ENCODE measurements around the gene HDAC4.
"Not testable (repeated sequence)": the region's sequence is repeated elsewhere in the genome, so short reads cannot be mapped to it uniquely, and the experiment has no call there.

HDAC4 gene

DNA sequence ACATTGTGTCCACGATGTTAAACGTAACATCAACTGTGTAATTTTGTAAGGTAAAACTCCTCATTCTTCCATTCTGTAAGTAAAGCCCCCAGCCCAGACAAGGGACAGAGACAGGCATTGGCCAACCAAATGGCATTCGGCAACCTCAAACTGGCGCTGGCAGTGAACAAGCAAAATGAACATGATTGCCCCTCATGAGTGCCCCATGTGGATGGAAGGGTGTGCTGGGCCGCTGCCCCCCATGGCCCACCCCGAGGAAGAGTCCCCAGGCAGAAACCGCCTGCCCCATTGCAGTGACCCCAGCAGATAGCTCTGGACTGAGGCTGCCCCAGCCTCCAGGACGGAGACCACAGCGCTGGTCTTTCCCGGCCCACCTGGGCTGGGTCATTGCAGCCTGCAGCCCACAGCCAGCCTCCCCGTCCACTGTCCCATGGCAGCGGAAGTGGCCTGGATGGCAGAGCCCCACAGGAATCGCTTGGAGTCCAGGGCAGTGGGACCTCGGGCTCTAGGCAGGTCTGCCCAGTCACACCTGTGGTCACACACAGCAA, 220.2 kb downstream of the HDAC4 start:
- H3K4me1 ChIP-seq (ENCODE audit: insufficient read depth, low read length), result no peaks in the 10 kb centered on the region
- H3K4me3 ChIP-seq (ENCODE audit: low read length), result no peak overlapping the region
- H3K9ac ChIP-seq (ENCODE audit: low read depth, low read length), result no peak overlapping the region
- H3K27me3 ChIP-seq (ENCODE audit: insufficient read depth, low read length), result no peaks in the 10 kb centered on the region
- H3K27ac ChIP-seq (ENCODE audit: low read length), result no peak overlapping the region
- H3K36me3 ChIP-seq (ENCODE audit: insufficient read depth, low read depth, low read length), result peaks cover 22% of the 10 kb centered on the region
- no peaks in the 10 kb centered on the region; the same call in 1 of the 2 replicates for H3K9me3 ChIP-seq (ENCODE audit: insufficient read depth, low read depth, low read length)

DNA sequence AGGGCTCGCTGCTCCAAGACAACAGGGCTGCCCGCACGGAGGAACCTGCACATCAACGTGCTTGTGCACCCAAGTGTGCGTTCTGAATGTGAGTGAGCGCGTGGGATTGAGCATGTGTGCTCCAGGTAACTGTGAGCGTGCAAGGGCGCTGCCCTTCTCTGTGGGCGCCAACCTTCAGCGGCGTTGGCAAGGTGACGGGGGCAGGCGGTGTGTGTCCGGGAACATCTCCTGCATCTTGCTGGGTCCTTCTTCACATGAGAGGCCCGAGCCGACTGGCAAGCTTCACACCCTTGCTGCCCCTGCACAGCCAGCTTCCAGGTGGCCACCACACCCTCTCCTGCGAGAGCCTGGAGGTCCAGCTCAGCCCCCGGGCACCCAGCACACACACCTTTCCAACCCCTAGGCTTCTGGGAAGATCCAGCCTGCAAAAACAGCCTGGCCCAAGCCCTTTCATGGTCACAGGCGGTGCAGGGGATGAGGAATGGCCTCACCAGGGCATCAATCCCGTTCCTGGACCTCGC, 220.9 kb downstream of the HDAC4 start:
- Histone ChIP-seq H3K9me3 (ENCODE audit: insufficient read depth, low read depth, low read length) (peaks cover 4% of the 10 kb centered on the region), H3K4me1 (ENCODE audit: insufficient read depth, low read length) (no peaks in the 10 kb centered on the region), H3K9ac (ENCODE audit: low read depth, low read length) (no peak overlapping the region), H3K27me3 (ENCODE audit: insufficient read depth, low read length) (no peaks in the 10 kb centered on the region), H3K36me3 (ENCODE audit: insufficient read depth, low read depth, low read length) (peaks cover 29% of the 10 kb centered on the region), H3K4me3 (ENCODE audit: low read length) (no peak overlapping the region), H3K27ac (ENCODE audit: low read length) (no peak overlapping the region)

DNA sequence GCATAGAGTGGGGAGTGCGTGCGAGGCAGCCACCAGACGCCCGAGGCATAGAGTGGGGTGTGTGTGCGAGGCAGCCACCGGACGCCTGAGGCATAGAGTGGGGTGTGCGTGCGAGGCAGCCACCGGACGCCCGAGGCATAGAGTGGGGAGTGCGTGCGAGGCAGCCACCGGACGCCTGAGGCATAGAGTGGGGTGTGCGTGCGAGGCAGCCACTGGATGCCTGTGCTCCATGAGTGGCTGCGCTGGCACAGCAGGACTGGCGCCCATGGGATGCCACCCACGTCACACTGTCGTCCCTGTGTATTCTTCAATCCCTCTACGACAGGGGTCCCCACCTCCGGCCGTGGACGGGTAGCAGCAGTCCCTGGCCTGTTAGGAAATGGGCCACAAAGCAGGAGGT, 221.9 kb downstream of the HDAC4 start:
- Histone ChIP-seq H3K27me3 (ENCODE audit: insufficient read depth, low read length) (no peaks in the 10 kb centered on the region), H3K4me1 (ENCODE audit: insufficient read depth, low read length) (no peaks in the 10 kb centered on the region), H3K4me3 (ENCODE audit: low read length) (no peak overlapping the region), H3K27ac (ENCODE audit: low read length) (no peak overlapping the region), H3K9me3 (ENCODE audit: insufficient read depth, low read depth, low read length) (peaks cover 12% of the 10 kb centered on the region), H3K36me3 (ENCODE audit: insufficient read depth, low read depth, low read length) (peaks cover 37% of the 10 kb centered on the region), H3K9ac (ENCODE audit: low read depth, low read length) (no peak overlapping the region)

DNA sequence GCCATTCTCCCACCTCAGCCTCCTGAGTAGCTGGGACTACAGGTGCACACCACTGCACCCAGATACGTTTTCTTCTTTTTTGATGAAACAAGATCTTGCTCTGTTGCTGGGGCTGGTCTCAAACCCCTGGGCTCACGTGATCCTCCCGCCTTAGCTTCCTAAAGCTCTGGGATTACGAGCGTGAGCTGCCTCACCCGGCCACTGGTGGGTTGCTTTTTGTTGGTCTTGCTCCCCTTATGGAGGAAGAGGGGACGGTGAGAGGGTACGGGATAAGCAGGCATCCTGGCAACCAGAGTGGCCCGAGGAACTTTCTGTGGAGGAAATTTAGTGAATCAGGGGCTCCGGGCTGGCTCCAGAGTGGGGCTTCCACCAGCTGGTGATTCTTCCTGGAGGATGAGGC, 222.3 kb downstream of the HDAC4 start:
- H3K27ac ChIP-seq (ENCODE audit: low read length), result no peak overlapping the region
- no peak overlapping the region for H3K4me3 ChIP-seq (ENCODE audit: low read length)
- H3K27me3 ChIP-seq (ENCODE audit: insufficient read depth, low read length), result no peaks in the 10 kb centered on the region
- H3K9me3 ChIP-seq (ENCODE audit: insufficient read depth, low read depth, low read length), result peaks cover 12% of the 10 kb centered on the region
- H3K9ac ChIP-seq (ENCODE audit: low read depth, low read length), result no peak overlapping the region
- H3K36me3 ChIP-seq (ENCODE audit: insufficient read depth, low read depth, low read length), result peaks cover 37% of the 10 kb centered on the region
- H3K4me1 ChIP-seq (ENCODE audit: insufficient read depth, low read length), result no peaks in the 10 kb centered on the region

DNA sequence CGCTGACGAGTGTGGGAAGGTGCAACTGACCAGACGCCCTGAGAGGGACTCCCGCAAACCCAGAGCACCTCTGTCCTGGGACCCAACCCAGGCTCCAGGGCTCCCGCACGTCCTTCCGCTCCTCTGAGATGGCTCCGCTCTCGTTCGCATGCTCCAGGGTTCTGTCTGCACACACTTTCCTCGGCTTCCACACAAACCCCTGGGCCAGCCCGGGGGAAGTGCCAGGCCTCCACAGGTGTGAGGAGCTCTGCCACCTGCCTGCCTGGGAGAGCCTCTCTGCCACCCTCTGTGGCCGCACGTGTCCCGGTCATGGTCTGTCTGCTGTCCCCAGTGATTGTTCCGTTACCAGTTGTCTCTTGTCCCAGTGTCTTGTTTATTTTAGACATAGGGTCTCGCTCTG, 222.9 kb downstream of the HDAC4 start:
- Histone ChIP-seq H3K9me3 (ENCODE audit: insufficient read depth, low read depth, low read length) (peaks cover 17% of the 10 kb centered on the region), H3K9ac (ENCODE audit: low read depth, low read length) (no peak overlapping the region), H3K36me3 (ENCODE audit: insufficient read depth, low read depth, low read length) (peaks cover 37% of the 10 kb centered on the region), H3K4me1 (ENCODE audit: insufficient read depth, low read length) (no peaks in the 10 kb centered on the region), H3K27ac (ENCODE audit: low read length) (no peak overlapping the region), H3K27me3 (ENCODE audit: insufficient read depth, low read length) (no peaks in the 10 kb centered on the region), H3K4me3 (ENCODE audit: low read length) (no peak overlapping the region)

DNA sequence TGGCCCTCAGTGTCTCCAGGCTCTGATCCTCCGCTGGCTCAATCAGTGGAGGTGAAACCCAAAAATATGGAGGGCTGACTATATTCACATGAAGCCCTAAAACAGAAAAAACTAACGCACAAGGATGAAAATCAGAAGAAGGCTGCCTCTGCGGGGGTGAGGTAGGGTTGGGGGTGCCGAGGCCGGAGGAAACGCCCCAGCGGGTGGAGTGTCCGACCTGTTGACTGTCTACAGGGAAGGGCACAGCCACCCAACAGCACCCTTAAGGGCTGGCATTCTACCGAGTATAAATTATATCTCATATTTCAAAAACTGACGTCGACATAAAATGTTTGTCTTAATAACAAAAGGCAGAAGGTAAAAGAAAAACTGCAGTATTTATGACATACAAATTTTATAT, 223.5 kb downstream of the HDAC4 start:
- Histone ChIP-seq H3K36me3 (ENCODE audit: insufficient read depth, low read depth, low read length) (peaks cover 34% of the 10 kb centered on the region), H3K27me3 (ENCODE audit: insufficient read depth, low read length) (no peaks in the 10 kb centered on the region), H3K27ac (ENCODE audit: low read length) (no peak overlapping the region), H3K9me3 (ENCODE audit: insufficient read depth, low read depth, low read length) (peaks cover 23% of the 10 kb centered on the region), H3K4me1 (ENCODE audit: insufficient read depth, low read length) (no peaks in the 10 kb centered on the region), H3K4me3 (ENCODE audit: low read length) (no peak overlapping the region), H3K9ac (ENCODE audit: low read depth, low read length) (no peak overlapping the region)

DNA sequence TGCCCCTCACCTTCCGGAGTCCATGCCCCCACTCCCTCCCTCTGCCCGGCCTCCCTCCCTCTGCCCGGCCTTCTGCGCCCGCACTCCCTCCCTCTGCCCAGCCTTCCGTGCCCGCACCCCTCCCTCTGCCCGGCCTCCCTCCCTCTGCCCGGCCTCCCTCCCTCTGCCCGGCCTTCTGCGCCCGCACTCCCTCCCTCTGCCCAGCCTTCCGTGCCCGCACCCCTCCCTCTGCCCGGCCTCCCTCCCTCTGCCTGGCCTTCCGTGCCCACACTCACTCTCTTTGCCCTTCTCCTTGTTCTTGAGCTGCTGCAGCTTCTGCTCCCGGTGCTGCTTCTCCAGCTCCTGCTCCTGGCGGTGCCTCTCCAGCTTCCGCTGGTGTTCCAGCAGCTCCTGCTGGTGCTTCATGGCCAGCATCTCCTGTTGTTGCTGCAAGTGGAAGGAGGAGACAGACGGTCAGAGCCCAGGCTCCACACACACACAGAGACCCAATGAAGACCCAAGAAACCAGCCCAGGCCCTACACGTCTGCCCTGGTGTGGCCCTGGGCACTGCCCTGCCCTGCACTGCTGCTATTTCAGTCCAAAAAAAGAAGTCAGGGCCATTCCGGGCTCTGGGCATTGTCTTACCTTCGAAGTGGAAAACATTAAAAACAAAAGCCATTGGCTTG, 224.5 kb downstream of the HDAC4 start:
- not testable (repeated sequence) for H3K9ac ChIP-seq (ENCODE audit: low read depth, low read length); H3K27ac ChIP-seq (ENCODE audit: low read length); H3K27me3 ChIP-seq (ENCODE audit: insufficient read depth, low read length); H3K4me1 ChIP-seq (ENCODE audit: insufficient read depth, low read length); H3K4me3 ChIP-seq (ENCODE audit: low read length)
- peaks cover 33% of the 10 kb centered on the region for H3K36me3 ChIP-seq (ENCODE audit: insufficient read depth, low read depth, low read length)
- H3K9me3 ChIP-seq (ENCODE audit: insufficient read depth, low read depth, low read length), result peaks cover 32% of the 10 kb centered on the region

DNA sequence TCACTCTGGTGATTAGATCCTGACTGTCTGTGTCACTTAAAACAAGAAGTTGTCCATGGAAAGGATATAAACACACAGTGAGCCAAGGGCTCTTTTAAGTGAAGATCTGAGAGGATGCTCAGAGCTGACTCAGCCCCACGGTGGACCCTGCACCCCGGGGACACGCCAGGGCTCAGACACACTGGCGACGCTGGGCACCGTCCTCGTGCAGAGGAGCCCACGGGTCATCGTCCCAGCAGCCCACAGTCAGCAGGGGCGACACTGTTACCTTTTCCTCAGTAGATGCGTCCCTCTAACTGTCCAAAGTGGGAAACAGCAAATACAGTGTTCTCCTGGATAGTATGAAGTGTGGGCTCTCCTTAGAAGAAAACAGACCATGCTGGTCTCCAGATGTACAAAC, 225.6 kb downstream of the HDAC4 start:
- H3K9ac ChIP-seq (ENCODE audit: low read depth, low read length), result no peak overlapping the region
- peaks cover 36% of the 10 kb centered on the region for H3K36me3 ChIP-seq (ENCODE audit: insufficient read depth, low read depth, low read length)
- H3K4me3 ChIP-seq (ENCODE audit: low read length), result no peak overlapping the region
- H3K27ac ChIP-seq (ENCODE audit: low read length), result no peak overlapping the region
- H3K4me1 ChIP-seq (ENCODE audit: insufficient read depth, low read length), result no peaks in the 10 kb centered on the region
- peaks cover 41% of the 10 kb centered on the region for H3K9me3 ChIP-seq (ENCODE audit: insufficient read depth, low read depth, low read length)
- H3K27me3 ChIP-seq (ENCODE audit: insufficient read depth, low read length), result no peaks in the 10 kb centered on the region

DNA sequence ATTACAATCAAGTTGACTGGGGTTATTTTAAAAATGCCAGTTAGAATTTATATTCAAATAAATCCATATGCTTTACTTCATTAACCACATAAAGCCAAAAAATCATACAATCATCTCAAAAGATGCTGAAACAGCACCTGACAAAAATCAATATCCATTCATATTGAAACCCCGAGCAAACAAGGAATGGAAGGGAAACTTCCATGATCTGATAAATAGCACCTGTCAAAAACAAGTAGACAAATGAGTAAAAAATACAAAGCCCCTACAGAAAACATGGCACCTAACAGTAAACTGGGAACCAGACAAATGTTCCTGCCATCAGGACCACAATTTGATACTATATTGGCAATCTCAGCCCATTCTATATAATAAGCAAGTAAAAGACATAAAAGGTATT, 227.5 kb downstream of the HDAC4 start:
- Histone ChIP-seq H3K9ac (ENCODE audit: low read depth, low read length) (no peak overlapping the region), H3K27ac (ENCODE audit: low read length) (no peak overlapping the region), H3K36me3 (ENCODE audit: insufficient read depth, low read depth, low read length) (peaks cover 35% of the 10 kb centered on the region), H3K27me3 (ENCODE audit: insufficient read depth, low read length) (no peaks in the 10 kb centered on the region), H3K9me3 (ENCODE audit: insufficient read depth, low read depth, low read length) (peaks cover 41% of the 10 kb centered on the region), H3K4me1 (ENCODE audit: insufficient read depth, low read length) (no peaks in the 10 kb centered on the region), H3K4me3 (ENCODE audit: low read length) (no peak overlapping the region)

DNA sequence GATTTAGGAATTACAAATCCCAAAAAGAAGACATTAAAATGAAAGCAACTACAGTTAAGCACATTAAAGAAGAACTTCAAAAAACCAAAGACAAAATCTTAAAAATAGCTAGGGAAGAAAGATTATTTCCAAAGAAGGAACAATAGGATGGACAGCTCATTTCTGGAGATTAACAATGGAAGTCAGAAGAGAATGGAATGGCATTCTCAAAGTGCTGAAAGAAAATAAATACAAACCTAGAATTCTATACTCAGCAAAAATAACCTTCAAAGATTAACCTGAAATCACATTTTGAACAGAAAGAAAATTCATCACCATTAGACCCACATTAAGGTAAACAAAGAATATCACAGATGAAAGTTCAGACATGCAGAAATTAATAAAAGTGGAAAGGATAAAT, 229.2 kb downstream of the HDAC4 start:
- no peaks in the 10 kb centered on the region for H3K4me1 ChIP-seq (ENCODE audit: insufficient read depth, low read length)
- H3K9me3 ChIP-seq (ENCODE audit: insufficient read depth, low read depth, low read length), result peaks cover 41% of the 10 kb centered on the region
- H3K36me3 ChIP-seq (ENCODE audit: insufficient read depth, low read depth, low read length), result peaks cover 21% of the 10 kb centered on the region
- no peak overlapping the region for H3K27ac ChIP-seq (ENCODE audit: low read length)
- no peak overlapping the region for H3K9ac ChIP-seq (ENCODE audit: low read depth, low read length)
- H3K27me3 ChIP-seq (ENCODE audit: insufficient read depth, low read length), result no peaks in the 10 kb centered on the region
- no peak overlapping the region for H3K4me3 ChIP-seq (ENCODE audit: low read length)

DNA sequence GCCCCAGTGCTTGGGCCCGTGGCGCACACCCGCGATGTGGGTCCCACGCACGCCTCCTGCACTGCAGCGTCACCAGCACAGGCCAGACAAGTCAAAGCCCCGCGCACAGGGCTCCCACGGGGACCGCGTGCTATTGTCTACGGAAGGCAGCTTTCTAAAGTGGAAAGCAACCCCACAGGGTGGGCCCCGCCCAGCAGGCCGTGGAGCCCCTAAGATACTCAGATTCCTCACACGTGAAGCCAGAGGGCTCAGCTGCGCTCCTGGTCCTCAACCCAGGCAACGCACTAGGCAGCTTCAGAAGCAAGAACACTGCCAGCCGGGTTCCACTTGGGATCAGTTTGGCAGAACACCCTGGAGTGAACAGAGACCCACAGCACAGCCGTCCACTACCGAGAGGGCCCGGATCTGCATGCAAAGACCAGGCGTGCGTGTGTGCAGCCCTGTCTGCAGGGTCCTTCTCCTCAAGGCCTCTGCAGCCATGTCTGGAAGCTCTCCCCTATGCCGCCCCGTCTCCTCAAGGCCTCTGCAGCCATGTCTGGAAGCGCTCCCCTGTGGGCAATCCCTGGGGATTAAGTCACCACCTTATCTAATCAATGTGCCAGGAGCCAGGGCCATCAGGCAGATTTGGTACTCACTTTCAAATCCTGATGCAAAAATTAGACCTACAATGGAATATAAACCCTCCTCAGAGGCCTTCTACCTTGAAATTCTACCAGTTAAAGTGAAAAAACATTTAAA, 231.3 kb downstream of the HDAC4 start:
- Histone ChIP-seq H3K27me3 (ENCODE audit: insufficient read depth, low read length) (no peaks in the 10 kb centered on the region), H3K9ac (ENCODE audit: low read depth, low read length) (no peak overlapping the region), H3K27ac (ENCODE audit: low read length) (no peak overlapping the region), H3K4me3 (ENCODE audit: low read length) (no peak overlapping the region), H3K4me1 (ENCODE audit: insufficient read depth, low read length) (no peaks in the 10 kb centered on the region), H3K9me3 (ENCODE audit: insufficient read depth, low read depth, low read length) (peaks cover 32% of the 10 kb centered on the region), H3K36me3 (ENCODE audit: insufficient read depth, low read depth, low read length) (peaks cover 6% of the 10 kb centered on the region; the same call in 1 of the 2 replicates)

DNA sequence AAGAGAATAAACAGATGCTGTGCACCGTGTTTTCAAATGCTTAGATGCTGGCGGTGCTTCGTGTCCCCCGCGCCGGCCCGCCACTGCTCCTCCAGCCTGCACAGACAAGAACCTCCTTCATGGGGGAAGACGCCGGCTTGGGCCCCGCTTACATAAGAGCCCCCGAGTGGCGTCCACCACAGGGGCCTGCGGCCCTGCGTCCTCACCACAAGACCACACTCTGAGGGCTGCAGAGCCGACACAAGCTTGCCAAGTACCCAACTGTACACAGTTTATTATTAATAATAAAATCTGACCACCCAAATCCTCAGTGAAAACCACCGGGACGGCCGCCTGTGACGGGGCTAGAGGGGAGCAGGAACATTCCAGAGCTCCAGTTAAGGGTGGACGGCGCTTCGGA, 232.2 kb downstream of the HDAC4 start:
- H3K4me1 ChIP-seq (ENCODE audit: insufficient read depth, low read length), result no peaks in the 10 kb centered on the region
- H3K4me3 ChIP-seq (ENCODE audit: low read length), result no peak overlapping the region
- H3K27ac ChIP-seq (ENCODE audit: low read length), result no peak overlapping the region
- H3K36me3 ChIP-seq (ENCODE audit: insufficient read depth, low read depth, low read length), result peaks cover 2% of the 10 kb centered on the region; the same call in 1 of the 2 replicates
- H3K27me3 ChIP-seq (ENCODE audit: insufficient read depth, low read length), result no peaks in the 10 kb centered on the region
- H3K9me3 ChIP-seq (ENCODE audit: insufficient read depth, low read depth, low read length), result peaks cover 29% of the 10 kb centered on the region
- H3K9ac ChIP-seq (ENCODE audit: low read depth, low read length), result no peak overlapping the region

Data from iPS-20b (cell line).